HG03469 (cell line): ENCODE results near the gene UCN2.

ENCODE experiments used
- ATAC-seq: cut with Tn5 transposase; IDR thresholded peaks from one replicate; pipeline ENCODE4 v1.9.1; 2021; ENCODE audit warnings: mild to moderate bottlenecking, moderate library complexity, moderate number of reproducible peaks; ENCODE audit not compliant: unreplicated experiment

The UCN2 gene

GRCh38 chr3:48591886-48592518 is 28.4 kb upstream of the UCN2 start:
- ATAC-seq: no peak

GRCh38 chr3:48591436-48591835 is 27.9 kb upstream of the UCN2 start:
- no peak for ATAC-seq

GRCh38 chr3:48588230-48588629 is 24.6 kb upstream of the UCN2 start:
- no peak for ATAC-seq

GRCh38 chr3:48587686-48588085 is 24.1 kb upstream of the UCN2 start:
- ATAC-seq: no peak

GRCh38 chr3:48585411-48585810 is 21.8 kb upstream of the UCN2 start:
- ATAC-seq: no peak

GRCh38 chr3:48584836-48585235 is 21.3 kb upstream of the UCN2 start:
- no peak for ATAC-seq

- no peak for ATAC-seq
These were observed 18.3 kb upstream of the UCN2 start for GRCh38 chr3:48581621-48582481.

GRCh38 chr3:48576647-48577046 is 13.1 kb upstream of the UCN2 start:
- no peak for ATAC-seq

- no peak for ATAC-seq
These were observed 11.8 kb upstream of the UCN2 start for GRCh38 chr3:48575366-48575765.

GRCh38 chr3:48573973-48574585 is 10.5 kb upstream of the UCN2 start:
- no peak for ATAC-seq

- ATAC-seq: no peak
These were observed 8.9 kb upstream of the UCN2 start for GRCh38 chr3:48572517-48572916.

- ATAC-seq: no peak
These were observed 8.4 kb upstream of the UCN2 start for GRCh38 chr3:48571938-48572337.

GRCh38 chr3:48569808-48570450 is 6.3 kb upstream of the UCN2 start:
- ATAC-seq: no peak

- no peak for ATAC-seq
These were observed 5.8 kb upstream of the UCN2 start for GRCh38 chr3:48569400-48569799.

- no peak for ATAC-seq
These were observed 4.9 kb upstream of the UCN2 start for GRCh38 chr3:48568476-48568875.

GRCh38 chr3:48567500-48567899 is 3.9 kb upstream of the UCN2 start:
- ATAC-seq: no peak

- ATAC-seq: no peak
These were observed 3.5 kb upstream of the UCN2 start for GRCh38 chr3:48567090-48567489.

- no peak for ATAC-seq
These were observed 2.8 kb upstream of the UCN2 start for GRCh38 chr3:48566401-48566760.

GRCh38 chr3:48565591-48566400 is 2.2 kb upstream of the UCN2 start:
- ATAC-seq: no peak

- no peak for ATAC-seq
These were observed 1.6 kb upstream of the UCN2 start for GRCh38 chr3:48565186-48565585.

GRCh38 chr3:48564667-48565066 is 1.1 kb upstream of the UCN2 start:
- no peak for ATAC-seq
